NCI-H446 treated with DMSO at 0.1 percent for 48 hours (cell line): Measurements from ENCODE around the gene VAC14.

Experiments used
- DNase-seq: peaks from one replicate; lab custom pipeline; 2025; lab: John Stamatoyannopoulos, UW

VAC14 gene

GRCh38 chr16:70724146-70725023, 76.6 kb downstream of the VAC14 start:
- no peak for DNase-seq

GRCh38 chr16:70723740-70724145, 77.2 kb downstream of the VAC14 start:
- DNase-seq: no peak

- DNase-seq: no peak
Observed at GRCh38 chr16:70721202-70721963, 79.6 kb downstream of the VAC14 start.

GRCh38 chr16:70720425-70721201, 80.3 kb downstream of the VAC14 start:
- no peak for DNase-seq

- no peak for DNase-seq
Observed at GRCh38 chr16:70717065-70717464, 83.9 kb downstream of the VAC14 start.

GRCh38 chr16:70715860-70716357, 85.0 kb downstream of the VAC14 start:
- DNase-seq: peak; percentile 51

- peak; percentile 68 for DNase-seq
Observed at GRCh38 chr16:70715055-70715858, 85.7 kb downstream of the VAC14 start.

GRCh38 chr16:70714581-70715054, 86.3 kb downstream of the VAC14 start:
- no peak for DNase-seq

- DNase-seq: no peak
Observed at GRCh38 chr16:70713824-70714223, 87.1 kb downstream of the VAC14 start.

GRCh38 chr16:70713342-70713741, 87.6 kb downstream of the VAC14 start:
- no peak for DNase-seq

- no peak for DNase-seq
Observed at GRCh38 chr16:70712942-70713341, 88.0 kb downstream of the VAC14 start.

GRCh38 chr16:70712359-70712758, 88.6 kb downstream of the VAC14 start:
- DNase-seq: no peak

GRCh38 chr16:70711211-70712031, 89.5 kb downstream of the VAC14 start:
- DNase-seq: no peak

- DNase-seq: no peak
Observed at GRCh38 chr16:70710422-70711210, 90.3 kb downstream of the VAC14 start.

GRCh38 chr16:70709942-70710341, 91.0 kb downstream of the VAC14 start:
- no peak for DNase-seq

- DNase-seq: no peak
Observed at GRCh38 chr16:70709457-70709856, 91.5 kb downstream of the VAC14 start.

- DNase-seq: no peak
Observed at GRCh38 chr16:70708366-70709246, 92.4 kb downstream of the VAC14 start.

- DNase-seq: no peak
Observed at GRCh38 chr16:70706948-70707465, 94.0 kb downstream of the VAC14 start.
